MG63 (cell line): ENCODE results near the gene HIC1. TPM values are rescaled to one million over a fixed set of nuclear protein-coding genes. Genes with fewer than 3 reads are reported as not detected.

Experiments
- DNase-seq: peaks from one replicate; pipeline ENCODE4 v3.0.0-alpha.2; 2020
- H3K27me3 ChIP-seq: fragments of 250-450 bp; sonication (Bioruptor Pico); 2 replicates; pipeline ENCODE4 v1.5.1; 2020; ENCODE audit warnings: mild to moderate bottlenecking, moderate library complexity
- H3K36me3 ChIP-seq: fragments of 250-450 bp; sonication (Bioruptor Pico); 2 replicates; pipeline ENCODE4 v1.5.1; 2020; ENCODE audit warnings: mild to moderate bottlenecking, moderate library complexity
- H3K4me3 ChIP-seq: fragments of 250-450 bp; sonication (Bioruptor Pico); 2 replicates; pipeline ENCODE4 v1.5.1; 2020; ENCODE audit warnings: mild to moderate bottlenecking, moderate library complexity
- H3K9me3 ChIP-seq: fragments of 250-450 bp; sonication (Bioruptor Pico); 2 replicates; pipeline ENCODE4 v1.5.1; 2020; ENCODE audit warnings: mild to moderate bottlenecking, moderate library complexity
- total RNA-seq: library from RNA; depleted of rRNA; stranded (reverse); fragments of >200 nt; shearing (Covaris generic); gene quantifications from 2 replicates; pipeline ENCODE4 v1.2.3, GENCODE V29; 2014; ENCODE audit warnings: low replicate concordance

HIC1 gene
- total RNA-seq, 1 experiment from 2014 or later: 0.89 TPM

DNA sequence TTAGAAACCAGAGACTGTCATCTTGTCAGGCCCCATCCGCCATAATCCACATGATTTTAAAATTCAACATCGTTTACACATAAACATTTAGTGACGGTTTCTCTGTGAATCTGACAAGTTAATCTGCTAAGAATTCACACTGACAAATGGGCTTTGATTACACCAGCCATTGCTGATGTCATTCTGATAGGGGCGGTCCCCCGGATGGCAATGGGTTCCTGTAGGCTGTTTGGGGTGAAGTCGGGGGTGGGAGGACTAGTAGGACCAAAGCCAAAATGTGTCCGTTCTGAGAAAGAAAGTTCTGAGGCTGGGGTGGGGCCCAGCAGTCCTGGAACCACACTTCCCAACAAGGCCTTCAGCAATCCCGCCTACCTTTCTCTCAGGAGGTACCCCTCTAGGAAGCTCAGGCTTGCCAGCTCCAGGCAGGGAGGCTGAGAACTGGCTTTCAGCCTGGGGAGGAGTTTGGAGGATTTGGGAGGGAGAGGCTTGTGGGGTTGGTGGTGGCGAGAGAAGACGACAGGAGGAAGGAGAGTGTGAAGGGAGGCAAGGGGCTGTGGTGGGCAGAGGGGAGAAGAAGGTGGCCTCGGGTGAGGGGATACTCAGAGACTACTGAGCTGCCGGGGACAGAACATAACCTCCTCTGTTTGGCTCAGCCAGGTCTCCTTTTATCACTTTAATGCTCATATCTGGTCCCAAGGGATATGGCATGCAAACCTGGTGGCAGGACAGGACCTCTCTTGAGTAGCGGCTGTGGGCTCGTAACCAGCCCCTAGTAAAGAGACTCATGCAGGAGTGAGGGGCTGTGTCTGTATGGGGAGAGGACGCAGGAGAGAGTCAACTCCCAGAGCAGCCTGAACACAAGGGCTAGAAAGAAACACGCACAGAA lies 8.6 kb downstream of the HIC1 start:
- DNase-seq: no peak
- Histone ChIP-seq H3K9me3 (no peaks in the 10 kb centered on the region), H3K27me3 (no peaks in the 10 kb centered on the region), H3K4me3 (no peak overlapping the region), H3K36me3 (peaks cover 2% of the 10 kb centered on the region; the same call in 1 of the 2 replicates)

DNA sequence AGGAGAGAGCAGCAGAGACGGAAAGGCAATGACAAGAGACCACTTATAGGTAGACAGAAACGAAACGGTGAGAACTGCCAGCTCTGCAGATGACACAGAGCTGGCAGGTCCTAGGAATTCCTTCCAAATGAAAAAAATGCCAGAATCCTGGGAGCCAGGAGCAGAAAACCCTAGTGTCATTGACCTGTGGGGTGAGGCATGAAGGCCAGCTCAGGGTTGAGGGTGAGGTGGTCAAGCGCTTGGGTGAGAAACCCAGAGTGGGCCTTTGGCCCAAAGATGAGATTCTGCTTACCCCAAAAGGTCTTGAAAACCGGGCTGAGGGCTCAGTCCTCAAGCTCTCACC lies 9.2 kb downstream of the HIC1 start:
- Histone ChIP-seq H3K4me3 (no peak overlapping the region), H3K36me3 (peaks cover 2% of the 10 kb centered on the region; the same call in 1 of the 2 replicates), H3K9me3 (no peaks in the 10 kb centered on the region), H3K27me3 (no peaks in the 10 kb centered on the region)
- DNase-seq: no peak

DNA sequence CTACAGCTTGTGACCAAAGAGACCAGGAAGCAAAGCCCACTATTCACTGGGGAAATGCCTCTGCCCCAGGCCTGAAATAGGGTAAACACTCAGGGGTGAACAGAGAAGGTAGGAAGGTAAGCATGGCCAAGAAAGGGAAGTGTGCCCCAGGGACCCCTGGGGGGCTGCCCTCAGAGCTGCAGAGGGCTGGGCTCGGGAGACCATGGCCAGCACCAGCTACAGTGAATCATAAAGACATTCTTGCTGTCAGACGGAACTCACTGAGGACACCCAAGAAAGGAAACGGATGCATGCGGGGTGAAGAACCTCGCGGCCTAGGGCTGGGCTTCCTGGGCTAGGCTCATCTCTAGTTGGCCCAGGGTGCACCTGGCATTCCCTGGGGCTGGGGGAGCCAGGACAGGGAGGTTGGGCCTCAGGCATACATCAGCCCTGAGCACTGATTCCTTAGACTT lies 9.6 kb downstream of the HIC1 start:
- no peaks in the 10 kb centered on the region for H3K9me3 ChIP-seq
- DNase-seq: no peak
- H3K36me3 ChIP-seq: peaks cover 2% of the 10 kb centered on the region; the same call in 1 of the 2 replicates
- no peaks in the 10 kb centered on the region for H3K27me3 ChIP-seq
- H3K4me3 ChIP-seq: no peak overlapping the region

DNA sequence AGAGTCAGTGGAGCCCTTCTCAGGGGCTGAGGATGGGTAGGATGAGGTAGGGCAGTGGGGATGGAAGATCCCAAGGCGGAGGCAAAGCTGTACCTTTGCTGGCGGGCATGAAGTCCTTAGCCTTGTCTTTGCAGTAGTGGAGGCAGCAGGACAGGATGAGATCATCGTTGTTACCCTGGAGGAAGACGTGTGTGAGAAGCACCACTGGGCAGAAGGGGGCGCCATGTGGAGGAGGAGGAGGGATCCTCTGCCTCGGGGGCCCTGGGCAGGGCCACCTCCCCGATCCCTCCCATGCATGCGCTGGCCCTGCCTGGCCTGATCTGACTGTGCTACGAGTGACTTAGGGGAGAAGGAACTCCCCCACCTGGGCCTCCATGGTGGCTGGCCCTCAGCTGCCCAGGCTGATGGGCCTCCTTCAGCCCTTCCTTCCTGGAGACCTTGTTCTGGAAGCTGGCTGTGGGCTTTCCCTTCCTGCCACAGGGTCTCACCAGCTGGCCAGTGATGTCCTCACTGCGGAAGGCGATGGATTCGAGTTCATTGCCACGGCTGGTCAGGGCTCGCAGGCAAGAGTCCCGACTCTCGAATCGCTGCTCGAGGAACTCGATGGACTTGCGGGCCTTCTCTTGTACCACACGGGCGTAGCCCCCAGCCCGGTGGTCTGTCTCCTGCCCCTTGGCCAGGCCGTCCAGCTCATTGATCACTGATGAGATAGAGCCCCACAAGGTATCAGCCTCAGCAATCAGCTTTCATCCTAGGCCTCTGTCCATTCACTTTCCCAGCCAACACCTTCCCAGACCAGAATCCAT lies 10.3 kb downstream of the HIC1 start:
- DNase-seq: no peak
- Histone ChIP-seq H3K27me3 (no peaks in the 10 kb centered on the region), H3K36me3 (peaks cover 2% of the 10 kb centered on the region; the same call in 1 of the 2 replicates), H3K9me3 (no peaks in the 10 kb centered on the region), H3K4me3 (no peak overlapping the region)

DNA sequence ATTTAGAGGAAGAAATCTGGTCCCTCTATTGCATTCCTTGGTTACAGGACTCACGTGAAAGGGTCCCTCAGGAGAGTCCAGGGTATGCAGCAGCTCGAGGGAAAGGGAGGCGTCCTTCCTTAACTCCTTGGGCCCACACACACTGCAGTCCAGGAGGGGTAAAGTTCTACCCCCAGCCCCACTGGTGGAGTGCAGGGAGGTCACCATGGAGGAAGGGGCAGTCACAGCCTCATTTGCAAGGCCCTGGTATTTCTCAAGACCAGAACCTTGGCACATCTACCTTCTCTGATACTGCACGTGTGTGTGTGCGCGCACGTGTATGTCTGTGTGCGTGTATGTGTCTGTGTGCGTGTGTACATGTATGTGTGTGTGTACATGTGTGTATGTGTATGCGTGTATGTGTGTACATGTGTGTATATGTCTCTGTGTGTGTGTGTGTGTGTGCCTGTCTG lies 11.1 kb downstream of the HIC1 start:
- Histone ChIP-seq H3K9me3 (no peaks in the 10 kb centered on the region), H3K4me3 (no peak overlapping the region), H3K36me3 (peaks cover 2% of the 10 kb centered on the region; the same call in 1 of the 2 replicates), H3K27me3 (no peaks in the 10 kb centered on the region)
- no peak for DNase-seq

DNA sequence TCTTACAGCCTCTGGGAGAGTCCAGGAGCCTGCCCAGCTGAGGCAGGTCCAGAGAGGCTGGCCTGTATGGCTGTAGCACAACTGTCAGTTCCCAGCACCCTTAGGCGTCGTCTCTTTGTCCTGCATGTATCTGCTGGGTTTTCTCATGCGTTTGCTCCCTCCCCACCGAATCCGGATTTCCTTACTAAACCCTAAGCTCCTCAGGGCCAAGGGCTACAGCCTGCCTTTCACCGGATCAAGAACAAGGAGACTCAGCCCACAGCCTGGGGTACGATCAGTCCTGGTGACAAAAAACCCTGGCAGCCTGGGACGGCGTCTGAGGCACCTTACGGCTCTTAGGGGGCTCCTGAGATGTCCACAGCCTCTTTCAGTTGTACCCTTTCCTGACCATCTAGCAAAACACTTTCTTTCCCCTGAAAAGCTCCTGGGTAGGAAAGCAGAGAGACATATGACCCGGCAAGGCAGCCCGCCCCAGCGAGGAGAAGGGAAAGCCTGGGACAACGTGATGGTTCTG lies 12.2 kb downstream of the HIC1 start:
- Histone ChIP-seq H3K4me3 (no peak overlapping the region), H3K9me3 (no peaks in the 10 kb centered on the region), H3K36me3 (peaks cover 2% of the 10 kb centered on the region; the same call in 1 of the 2 replicates), H3K27me3 (no peaks in the 10 kb centered on the region)
- DNase-seq: no peak

DNA sequence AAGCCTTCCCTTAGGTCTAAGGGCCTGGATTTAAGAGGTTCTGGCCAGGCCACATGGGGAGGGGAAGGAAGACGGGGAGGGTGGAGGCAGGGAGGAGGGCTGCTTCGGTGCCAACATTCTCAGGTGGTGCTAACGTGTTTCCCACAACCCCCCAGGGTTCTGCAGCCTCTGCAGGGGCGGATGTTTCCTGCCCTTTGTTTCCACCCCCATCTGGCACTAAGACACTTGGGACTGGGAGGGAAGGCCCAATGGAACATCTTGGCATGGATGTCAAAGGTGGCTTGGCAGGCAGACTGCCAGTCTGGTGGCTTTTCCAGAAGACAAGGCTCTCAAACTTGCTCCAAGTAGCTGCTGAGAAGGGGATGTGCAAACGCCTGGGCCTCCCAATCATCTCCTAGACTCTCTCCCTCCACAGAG lies 12.7 kb downstream of the HIC1 start:
- no peak for DNase-seq
- Histone ChIP-seq H3K27me3 (no peaks in the 10 kb centered on the region), H3K9me3 (no peaks in the 10 kb centered on the region), H3K36me3 (peaks cover 2% of the 10 kb centered on the region; the same call in 1 of the 2 replicates), H3K4me3 (no peak overlapping the region)

DNA sequence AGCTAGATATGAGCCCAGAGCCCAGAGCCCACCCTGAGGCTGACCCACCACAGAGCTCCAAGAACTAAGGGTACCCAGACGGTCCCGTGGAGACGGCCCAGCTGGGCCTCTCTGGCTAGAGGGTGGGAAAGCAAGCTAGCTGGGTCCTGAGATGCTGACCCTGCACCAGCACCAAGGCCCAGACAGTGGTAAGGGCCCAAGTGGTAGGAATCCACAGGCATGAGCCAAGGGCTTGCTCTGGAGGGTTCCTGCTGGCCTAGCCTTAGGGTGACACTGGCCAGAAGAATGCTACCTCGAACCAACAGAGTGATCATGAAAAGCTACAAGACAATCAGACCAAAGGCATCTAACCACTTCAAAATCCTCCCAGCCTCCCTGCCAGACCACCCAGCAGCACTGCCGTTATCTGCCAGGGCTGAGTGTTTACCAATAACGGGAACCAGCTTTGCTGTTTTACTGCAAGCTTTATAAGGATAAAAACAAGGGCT lies 13.2 kb downstream of the HIC1 start:
- Histone ChIP-seq H3K36me3 (peaks cover 2% of the 10 kb centered on the region; the same call in 1 of the 2 replicates), H3K4me3 (no peak overlapping the region), H3K27me3 (no peaks in the 10 kb centered on the region), H3K9me3 (no peaks in the 10 kb centered on the region)
- DNase-seq: no peak

DNA sequence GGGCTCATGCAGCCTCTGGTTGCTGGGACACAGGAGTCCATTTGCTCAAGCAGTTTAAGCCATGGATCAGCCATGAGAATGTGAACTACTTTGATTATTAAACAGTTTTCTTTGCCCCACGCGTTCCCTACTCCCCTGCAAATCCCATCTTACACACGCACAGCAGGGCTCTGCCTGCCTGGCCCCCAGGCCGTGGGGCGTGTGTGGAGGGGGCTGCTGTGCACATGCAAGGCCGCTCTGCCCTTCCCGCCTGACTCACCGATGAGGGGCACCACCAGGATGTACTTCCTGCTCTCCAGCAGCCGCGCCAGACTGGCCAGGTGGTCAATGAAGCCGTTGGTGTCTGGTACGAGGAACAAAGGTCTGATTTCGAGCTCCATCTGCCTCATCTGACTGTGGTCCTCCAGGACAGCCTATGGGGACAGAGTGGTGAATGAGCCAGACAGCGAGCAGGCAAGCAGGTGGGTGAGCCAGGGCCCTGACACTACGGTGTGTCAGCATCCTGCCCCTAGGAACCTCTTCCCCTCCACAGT lies 13.7 kb downstream of the HIC1 start:
- H3K4me3 ChIP-seq: no peak overlapping the region
- no peaks in the 10 kb centered on the region for H3K27me3 ChIP-seq
- H3K9me3 ChIP-seq: no peaks in the 10 kb centered on the region
- peaks cover 2% of the 10 kb centered on the region; the same call in 1 of the 2 replicates for H3K36me3 ChIP-seq
- peak; percentile 33 for DNase-seq

DNA sequence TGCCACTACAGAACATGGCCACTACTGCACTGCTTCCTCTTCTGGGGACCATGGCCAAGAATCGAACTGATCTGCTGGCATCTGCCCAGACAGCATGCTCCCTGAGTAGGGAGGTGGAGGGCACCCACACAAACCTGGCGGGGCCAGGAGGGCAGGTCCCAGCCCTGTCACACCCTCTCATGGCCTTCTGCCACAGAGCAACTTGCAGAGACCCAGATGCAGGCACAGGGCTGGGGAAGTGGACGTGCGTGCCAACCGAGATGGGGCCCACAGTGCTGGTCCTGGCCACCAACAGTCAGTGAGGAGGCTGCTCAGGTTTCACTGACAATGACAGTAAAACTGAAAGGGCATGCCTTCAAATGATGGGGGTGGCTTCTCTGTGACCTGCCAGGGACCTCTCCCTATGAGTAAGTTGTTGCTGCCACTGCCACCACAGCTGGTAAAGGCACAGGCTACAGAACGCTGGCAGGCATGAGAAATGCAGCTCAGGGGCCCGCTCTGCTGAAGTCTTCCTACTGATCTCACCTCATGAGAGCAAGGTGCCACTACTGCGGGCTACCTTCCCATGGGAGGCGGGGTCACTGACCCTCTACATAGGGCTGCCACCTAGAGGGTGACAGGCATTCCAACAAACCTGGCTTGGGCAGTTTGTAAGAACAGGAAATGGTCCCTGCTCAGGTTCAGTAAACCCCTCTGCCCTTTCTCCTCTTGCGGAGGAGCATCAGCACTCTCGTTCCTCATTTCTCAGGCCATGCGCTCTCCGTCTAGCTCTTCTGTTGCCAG lies 15.5 kb downstream of the HIC1 start:
- no peak overlapping the region for H3K4me3 ChIP-seq
- DNase-seq: no peak
- no peaks in the 10 kb centered on the region for H3K27me3 ChIP-seq
- no peaks in the 10 kb centered on the region for H3K36me3 ChIP-seq
- H3K9me3 ChIP-seq: no peaks in the 10 kb centered on the region

DNA sequence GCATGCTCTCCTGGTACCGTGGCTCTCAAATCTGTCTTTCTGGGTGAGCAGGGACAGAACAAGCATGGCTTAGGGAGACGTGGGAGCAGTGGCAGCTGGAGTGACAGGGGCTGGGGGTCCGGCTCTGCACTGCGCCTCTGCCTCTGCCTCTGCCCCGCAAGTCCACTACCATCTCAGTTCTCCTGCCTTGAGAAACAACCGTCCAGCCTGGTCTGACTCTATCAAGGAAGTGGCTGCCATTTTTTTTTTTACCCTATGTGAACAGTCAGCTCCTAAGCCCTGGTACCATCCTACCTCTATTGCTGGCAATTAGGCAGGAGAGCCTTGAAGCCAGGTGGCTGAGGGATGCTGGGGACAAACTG lies 16.1 kb downstream of the HIC1 start:
- H3K4me3 ChIP-seq: no peak overlapping the region
- H3K9me3 ChIP-seq: no peaks in the 10 kb centered on the region
- H3K36me3 ChIP-seq: no peaks in the 10 kb centered on the region
- no peak for DNase-seq
- no peaks in the 10 kb centered on the region for H3K27me3 ChIP-seq

DNA sequence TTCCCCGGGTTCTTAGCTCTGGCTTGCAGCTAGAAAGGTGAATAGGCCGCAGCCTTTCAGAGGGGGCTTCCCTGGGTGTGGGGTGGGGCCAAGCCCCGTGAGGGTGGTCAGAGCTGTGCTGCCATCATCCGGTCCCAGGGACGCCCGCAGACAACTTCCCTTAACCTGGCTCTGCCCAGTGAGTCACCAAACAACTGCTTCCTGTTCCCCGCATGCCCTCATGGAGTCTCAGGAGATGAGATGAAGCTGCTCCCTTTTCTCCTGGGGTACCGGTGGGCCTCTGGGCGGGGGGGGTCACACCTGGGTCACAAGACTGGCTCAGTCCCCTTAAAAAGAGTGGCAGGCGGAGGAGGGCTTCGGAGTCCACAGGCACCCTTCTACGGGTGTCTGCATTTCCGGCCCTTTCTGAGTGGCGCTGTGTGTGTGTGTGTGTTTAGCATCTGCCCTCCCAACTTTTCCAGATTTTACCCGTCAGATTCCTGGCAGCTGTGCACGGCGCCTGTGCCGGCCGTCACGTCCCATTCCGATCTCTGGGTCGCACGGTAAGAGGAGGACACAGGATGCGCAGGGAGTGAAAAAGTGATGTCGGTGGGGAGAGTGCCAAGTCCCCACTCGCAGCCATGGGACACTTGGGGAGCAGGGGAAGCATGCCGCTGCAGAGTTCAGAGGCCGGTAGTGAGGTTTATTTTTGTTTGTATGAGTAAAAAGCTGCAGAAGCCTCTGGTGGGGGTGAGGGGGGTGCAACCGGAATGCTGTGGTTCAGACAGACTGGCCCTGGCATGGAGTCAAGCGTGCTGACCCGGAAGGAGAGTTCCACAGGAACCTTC lies 16.8 kb downstream of the HIC1 start:
- no peak for DNase-seq
- Histone ChIP-seq H3K36me3 (no peaks in the 10 kb centered on the region), H3K9me3 (no peaks in the 10 kb centered on the region), H3K4me3 (no peak overlapping the region), H3K27me3 (no peaks in the 10 kb centered on the region)

DNA sequence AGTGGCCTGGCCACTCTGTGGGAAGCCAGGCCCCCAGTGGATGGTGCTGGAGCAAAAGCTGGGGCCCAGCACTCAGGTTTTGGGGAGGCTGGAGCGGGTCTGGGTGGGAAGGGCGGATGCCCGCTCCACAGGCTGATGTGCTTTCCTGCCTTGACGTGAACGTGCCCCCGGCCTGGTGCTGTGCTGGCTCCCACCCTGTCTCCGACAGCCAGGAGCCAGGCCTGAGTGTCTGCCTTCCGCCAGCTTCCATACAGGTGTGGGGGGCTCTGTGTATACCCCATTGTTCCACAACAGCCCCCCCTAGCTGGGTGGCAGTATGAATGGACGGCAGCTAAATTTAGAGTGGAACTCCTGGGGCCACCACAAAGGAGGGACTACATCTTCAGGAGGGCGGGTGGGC lies 20.0 kb downstream of the HIC1 start:
- DNase-seq: no peak
- no peaks in the 10 kb centered on the region for H3K9me3 ChIP-seq
- H3K4me3 ChIP-seq: no peak overlapping the region
- no peaks in the 10 kb centered on the region; the same call in 1 of the 2 replicates for H3K36me3 ChIP-seq
- no peaks in the 10 kb centered on the region for H3K27me3 ChIP-seq

DNA sequence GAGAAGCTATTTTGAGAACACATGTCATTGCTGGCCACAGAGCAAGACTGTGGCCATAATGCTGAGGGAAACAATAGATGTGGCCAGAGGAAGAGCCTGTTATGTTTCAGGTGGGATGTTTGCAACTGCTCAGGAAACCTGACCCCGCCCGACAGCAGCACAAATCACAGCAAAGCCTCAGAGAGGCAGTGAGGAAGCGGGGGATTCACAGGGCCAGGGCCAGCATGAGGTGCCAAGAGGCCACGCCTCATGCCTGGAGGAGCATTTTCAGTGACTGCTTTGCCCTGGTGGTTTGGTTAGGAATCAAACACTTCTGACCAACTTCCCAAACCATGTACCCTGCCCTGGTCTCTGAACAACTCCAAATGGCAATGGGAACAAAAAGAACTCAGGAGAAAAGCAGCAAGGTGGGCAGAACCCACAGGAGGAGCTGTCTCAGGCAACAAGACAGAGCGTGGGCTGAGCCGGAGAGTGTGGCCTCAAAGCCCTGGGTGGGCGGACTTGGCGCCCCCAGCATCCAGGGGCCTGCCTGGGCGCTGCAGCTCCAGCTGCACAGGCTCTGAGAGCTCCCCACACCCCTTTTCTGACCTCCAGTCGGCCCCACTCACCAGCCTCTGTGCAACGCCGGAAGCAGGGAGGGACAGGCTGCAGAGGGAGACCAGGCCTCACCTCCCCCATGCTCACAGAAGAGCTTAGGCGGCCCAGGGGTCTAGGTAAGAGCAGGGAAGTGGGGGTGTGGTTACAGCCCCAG lies 20.6 kb downstream of the HIC1 start:
- peak; percentile 43 for DNase-seq
- H3K9me3 ChIP-seq: no peaks in the 10 kb centered on the region
- H3K36me3 ChIP-seq: no peaks in the 10 kb centered on the region; the same call in 1 of the 2 replicates
- H3K27me3 ChIP-seq: no peaks in the 10 kb centered on the region
- H3K4me3 ChIP-seq: no peak overlapping the region
